Measurements from ENCODE around the gene INSIG1. TPM values are rescaled to one million over a fixed set of nuclear protein-coding genes. Genes with fewer than 3 reads are reported as not detected.

Gene INSIG1
- total and polyA plus RNA-seq, 2 experiments from 2014 or later = 70.3 to 131 TPM

- Mint-ChIP-seq H3K27ac (no peak overlapping the region), H3K9me3 (peaks cover 3% of the 10 kb centered on the region; the same call in 2 of the 3 replicates), H3K27me3 (ENCODE audit: insufficient read depth, low read depth, poor library complexity) (peaks cover 6% of the 10 kb centered on the region), H3K4me3 (no peak overlapping the region), H3K36me3 (ENCODE audit: low read depth) (peaks cover 7% of the 10 kb centered on the region; the same call in 2 of the 3 replicates), H3K4me1 (peaks cover 14% of the 10 kb centered on the region)
- H3K4me3 ChIP-seq = no peak overlapping the region
- no peaks in the 10 kb centered on the region for H4K20me1 ChIP-seq (replicated peaks; ENCODE audit: insufficient read depth)
- DNase-seq (ENCODE audit: low spot score) = no peak
- no peaks in the 10 kb centered on the region for H3K79me2 ChIP-seq (replicated peaks; ENCODE audit: insufficient read depth)
- no peaks in the 10 kb centered on the region for H3K27me3 ChIP-seq (ENCODE audit: insufficient read depth)
- no peaks in the 10 kb centered on the region for H3F3A ChIP-seq (replicated peaks; ENCODE audit: low read depth)
- H3K27ac ChIP-seq (ENCODE audit: low read depth) = no peak overlapping the region
- H3K9me2 ChIP-seq (ENCODE audit: insufficient read depth) = 0 out of 2 replicates have a peak, but pooled peaks cover 5% of the 10 kb centered on the region
- H3K4me2 ChIP-seq = no peak overlapping the region
- no peaks in the 10 kb centered on the region; the same call in 1 of the 2 replicates for H3K36me3 ChIP-seq (ENCODE audit: insufficient read depth)
- H2AFZ ChIP-seq = no peak overlapping the region
- ATAC-seq = no peak
- peaks cover 14% of the 10 kb centered on the region for H3K4me1 ChIP-seq (ENCODE audit: insufficient read depth)
- TF ChIP-seq POLR2AphosphoS5 (IDR thresholded peaks at IDR 0.05; ENCODE audit: low read depth) (no peak), ZNF462 (CRISPR knock-in tag; IDR thresholded peaks at IDR 0.05) (no peak), CREB1 (CRISPR knock-in tag; IDR thresholded peaks at IDR 0.05; ENCODE audit: low read depth) (no peak), JUNB (IDR thresholded peaks at IDR 0.05; ENCODE audit: unreplicated experiment) (no peak), EZH2 (IDR thresholded peaks at IDR 0.05; ENCODE audit: low read depth, unreplicated experiment) (no peak), ETS1 (IDR thresholded peaks at IDR 0.05) (no peak), STAT1 (IDR thresholded peaks at IDR 0.05; ENCODE audit: unreplicated experiment) (no peak), REST (IDR thresholded peaks at IDR 0.05; ENCODE audit: unreplicated experiment) (no peak), NANOG (IDR thresholded peaks at IDR 0.05; ENCODE audit: borderline replicate concordance) (no peak), CTCF (conservative IDR thresholded peaks at IDR 0.05; ENCODE audit: low read depth in 2 of 2) (no peak), ZNF114 (CRISPR knock-in tag; IDR thresholded peaks at IDR 0.05) (no peak), ZNF331 (CRISPR knock-in tag; IDR thresholded peaks at IDR 0.05; ENCODE audit: low read depth) (no peak), EZH2phosphoT487 (IDR thresholded peaks at IDR 0.05; ENCODE audit: unreplicated experiment) (no peak)
These were observed 5.9 kb upstream of the INSIG1 start for GRCh38 chr7:155291729-155292128.

Data from GM23338 (cell line).